ENCODE data around the gene IRF2. TPM values are rescaled to one million over a fixed set of nuclear protein-coding genes. Genes with fewer than 3 reads are reported as not detected.

IRF2 gene
- total RNA-seq, 4 donors from 2014 or later, result 32.3 to 50.1 (median 36.4) TPM

DNA sequence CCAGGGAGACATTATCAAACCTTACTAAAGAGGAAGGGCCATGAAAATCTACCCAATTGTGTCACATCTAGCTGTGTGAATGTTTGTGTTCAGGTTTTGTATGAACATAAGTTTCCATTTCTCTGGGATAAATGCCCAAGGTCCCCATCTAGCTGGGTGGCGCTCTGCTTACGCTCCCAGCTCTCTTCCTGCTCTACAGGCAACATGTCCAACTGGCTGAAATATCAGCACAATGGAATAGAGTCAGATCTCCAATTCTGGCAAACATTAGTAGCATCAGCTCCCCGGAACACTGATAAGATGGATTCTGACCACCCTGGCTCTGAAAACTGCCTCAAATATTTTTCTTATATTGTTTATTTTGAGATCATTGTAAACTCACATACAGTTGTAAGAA lies 74.8 kb downstream of the IRF2 start:
- Histone ChIP-seq H3K36me3 (peaks cover 33 to 77% (median 62%) of the 10 kb centered on the region in 4 donors), H3K4me1 (peaks cover 34 to 41% (median 36%) of the 10 kb centered on the region in 4 donors), H3K27ac (replicated peaks in 1 of 4) (no peak overlapping the region), H3K9me3 (no peaks in the 10 kb centered on the region), H3K27me3 (no peaks in the 10 kb centered on the region), H3K4me3 (no peak overlapping the region)
- TF ChIP-seq POLR2AphosphoS5 (IDR thresholded peaks at IDR 0.05) (no peak), EP300 (IDR thresholded peaks at IDR 0.05) (no peak)
- TF ChIP-seq, protein P1, sequence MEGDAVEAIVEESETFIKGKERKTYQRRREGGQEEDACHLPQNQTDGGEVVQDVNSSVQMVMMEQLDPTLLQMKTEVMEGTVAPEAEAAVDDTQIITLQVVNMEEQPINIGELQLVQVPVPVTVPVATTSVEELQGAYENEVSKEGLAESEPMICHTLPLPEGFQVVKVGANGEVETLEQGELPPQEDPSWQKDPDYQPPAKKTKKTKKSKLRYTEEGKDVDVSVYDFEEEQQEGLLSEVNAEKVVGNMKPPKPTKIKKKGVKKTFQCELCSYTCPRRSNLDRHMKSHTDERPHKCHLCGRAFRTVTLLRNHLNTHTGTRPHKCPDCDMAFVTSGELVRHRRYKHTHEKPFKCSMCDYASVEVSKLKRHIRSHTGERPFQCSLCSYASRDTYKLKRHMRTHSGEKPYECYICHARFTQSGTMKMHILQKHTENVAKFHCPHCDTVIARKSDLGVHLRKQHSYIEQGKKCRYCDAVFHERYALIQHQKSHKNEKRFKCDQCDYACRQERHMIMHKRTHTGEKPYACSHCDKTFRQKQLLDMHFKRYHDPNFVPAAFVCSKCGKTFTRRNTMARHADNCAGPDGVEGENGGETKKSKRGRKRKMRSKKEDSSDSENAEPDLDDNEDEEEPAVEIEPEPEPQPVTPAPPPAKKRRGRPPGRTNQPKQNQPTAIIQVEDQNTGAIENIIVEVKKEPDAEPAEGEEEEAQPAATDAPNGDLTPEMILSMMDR (IDR thresholded peaks at IDR 0.05), result no peak
- WGBS, result 81% methylated on average over 3 of the region's 3 CpGs
- DNase-seq (ENCODE audit: extremely low spot score), result no peak
- intact Hi-C loops (cut with DNase I), result loop anchor here (10.0 kb wide), 1 partner anchor 65 kb away; no protein-coding TSS in a partner anchor

GRCh38 chr4:184398741-184399511 lies 75.4 kb downstream of the IRF2 start:
- Histone ChIP-seq H3K27me3 (no peaks in the 10 kb centered on the region), H3K4me1 (peaks cover 34 to 41% (median 36%) of the 10 kb centered on the region in 4 donors), H3K9me3 (no peaks in the 10 kb centered on the region), H3K36me3 (peaks cover 29 to 78% (median 65%) of the 10 kb centered on the region in 4 donors), H3K4me3 (no peak overlapping the region), H3K27ac (replicated peaks in 1 of 4) (no peak overlapping the region)
- TF ChIP-seq POLR2A (IDR thresholded peaks at IDR 0.05; ENCODE audit: low read depth) (no peak), POLR2AphosphoS5 (IDR thresholded peaks at IDR 0.05) (no peak), EP300 (IDR thresholded peaks at IDR 0.05) (no peak)
- TF ChIP-seq, protein P1 (IDR thresholded peaks at IDR 0.05), result no peak
- intact Hi-C loops (cut with DNase I), result loop anchor here (10.0 kb wide), 1 partner anchor 66 kb away; no protein-coding TSS in a partner anchor
- DNase-seq (ENCODE audit: extremely low spot score), result no peak
- WGBS, result 96% methylated on average over 22 of the region's 24 CpGs

DNA sequence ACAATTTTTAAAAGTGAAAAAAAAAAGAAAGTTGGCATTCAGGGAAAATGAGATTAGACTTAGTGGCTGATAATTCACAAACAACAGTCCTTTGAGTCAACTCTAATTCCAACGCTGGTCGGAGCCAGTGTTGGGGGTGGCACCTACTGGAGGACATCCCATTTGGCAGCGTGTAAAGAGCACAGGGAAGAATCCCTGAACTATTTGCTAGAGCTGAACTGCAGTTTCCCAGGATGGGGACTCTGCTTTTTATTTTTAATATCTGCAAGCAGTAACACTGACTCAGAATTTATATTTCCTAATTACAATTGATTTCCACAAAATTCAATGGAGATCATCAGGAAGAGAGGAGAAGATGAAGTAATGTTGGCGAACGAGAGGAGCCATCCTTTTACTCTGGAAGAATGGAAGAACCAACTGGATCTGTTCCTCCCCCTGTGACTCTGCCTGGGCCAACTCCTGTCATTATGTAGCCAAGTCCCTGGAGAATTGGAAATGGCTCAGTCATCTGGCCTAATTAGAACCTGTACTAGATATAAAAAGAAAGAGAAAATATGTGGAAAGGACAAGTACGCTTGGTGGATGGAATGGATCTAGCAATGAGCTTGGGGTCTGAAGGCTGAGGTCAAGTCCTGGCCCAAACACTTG lies 76.7 kb downstream of the IRF2 start:
- no peaks in the 10 kb centered on the region for H3K27me3 ChIP-seq
- H3K36me3 ChIP-seq, result peaks cover 28 to 78% (median 70%) of the 10 kb centered on the region in 4 donors
- intact Hi-C loops (cut with DNase I), result loop anchor here (10.0 kb wide), 1 partner anchor 67 kb away; no protein-coding TSS in a partner anchor
- TF ChIP-seq, protein P1 (IDR thresholded peaks at IDR 0.05), result no peak
- TF ChIP-seq EP300 (IDR thresholded peaks at IDR 0.05) (no peak), POLR2A (IDR thresholded peaks at IDR 0.05; ENCODE audit: low read depth) (no peak), POLR2AphosphoS5 (IDR thresholded peaks at IDR 0.05) (no peak)
- H3K27ac ChIP-seq (replicated peaks in 1 of 4), result peak overlapping the region in 1 of 4 donors; percentile 30
- peaks cover 34 to 48% (median 39%) of the 10 kb centered on the region in 4 donors for H3K4me1 ChIP-seq
- 73% methylated on average over 6 of the region's 6 CpGs for WGBS
- H3K9me3 ChIP-seq, result no peaks in the 10 kb centered on the region
- DNase-seq (ENCODE audit: extremely low spot score), result no peak
- H3K4me3 ChIP-seq, result no peak overlapping the region

- 93% methylated on average over 15 of the region's 15 CpGs for WGBS
- Histone ChIP-seq H3K4me1 (peaks cover 31 to 42% (median 35%) of the 10 kb centered on the region in 4 donors), H3K4me3 (no peak overlapping the region), H3K27me3 (no peaks in the 10 kb centered on the region), H3K36me3 (peaks cover 28 to 84% (median 71%) of the 10 kb centered on the region in 4 donors), H3K27ac (replicated peaks in 1 of 4) (peak overlapping the region in 2 of 4 donors; percentile 50 to 63), H3K9me3 (no peaks in the 10 kb centered on the region)
- TF ChIP-seq, protein P1 (IDR thresholded peaks at IDR 0.05), result no peak
- TF ChIP-seq EP300 (IDR thresholded peaks at IDR 0.05), result no peak
- no peak for TF ChIP-seq POLR2AphosphoS5 (IDR thresholded peaks at IDR 0.05)
- no peak for TF ChIP-seq POLR2A (IDR thresholded peaks at IDR 0.05; ENCODE audit: low read depth)
- intact Hi-C loops (cut with DNase I), result loop anchor here (10.0 kb wide), 1 partner anchor 68 kb away; no protein-coding TSS in a partner anchor
- DNase-seq (ENCODE audit: extremely low spot score), result no peak
These were observed 77.5 kb downstream of the IRF2 start for GRCh38 chr4:184396570-184397515.
